ENCODE measurements around the gene RNF126. TPM values are rescaled to one million over a fixed set of nuclear protein-coding genes. Genes with fewer than 3 reads are reported as not detected.

RNF126 gene
- total and polyA plus RNA-seq, 2 experiments from 2014 or later, result 78.5 to 88.7 TPM

DNA sequence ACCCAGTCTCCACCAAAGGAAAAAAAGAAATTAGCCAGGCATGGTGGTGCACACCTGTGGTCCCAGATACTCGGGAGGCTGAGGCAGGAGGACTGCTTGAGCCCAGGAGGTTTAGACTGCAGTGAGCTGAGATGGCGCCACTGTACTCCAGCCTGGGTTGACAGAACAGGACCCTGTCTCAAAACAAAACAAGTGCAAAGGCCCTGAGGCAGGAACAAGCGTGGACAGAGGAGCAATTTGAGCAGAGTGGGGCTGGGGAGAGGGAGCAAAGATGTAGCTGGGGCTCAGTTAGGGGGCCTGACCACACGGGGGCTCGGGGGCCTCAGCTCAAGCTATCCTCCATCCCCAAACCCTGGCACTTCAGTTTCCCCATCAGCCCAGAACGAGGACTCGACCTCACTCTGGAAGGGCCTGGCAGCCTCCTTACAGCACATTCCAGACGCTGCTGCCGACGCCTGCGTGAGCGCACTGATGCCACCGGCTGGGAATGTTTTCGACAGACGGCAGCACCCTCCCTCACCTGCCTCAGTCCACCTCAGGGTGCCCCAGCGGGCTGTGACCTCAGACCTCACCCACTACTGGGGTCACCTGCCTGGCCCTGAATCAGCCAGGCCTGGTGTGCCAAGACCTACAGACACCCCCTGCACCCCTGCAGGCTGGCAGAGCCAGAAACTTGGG, 27.9 kb downstream of the RNF126 start:
- DNase-seq (ENCODE audit: low read depth in 1 of 2, low spot score in 1 of 2), result no peak
- no peaks in the 10 kb centered on the region for H3K36me3 ChIP-seq
- TF ChIP-seq, protein P1, sequence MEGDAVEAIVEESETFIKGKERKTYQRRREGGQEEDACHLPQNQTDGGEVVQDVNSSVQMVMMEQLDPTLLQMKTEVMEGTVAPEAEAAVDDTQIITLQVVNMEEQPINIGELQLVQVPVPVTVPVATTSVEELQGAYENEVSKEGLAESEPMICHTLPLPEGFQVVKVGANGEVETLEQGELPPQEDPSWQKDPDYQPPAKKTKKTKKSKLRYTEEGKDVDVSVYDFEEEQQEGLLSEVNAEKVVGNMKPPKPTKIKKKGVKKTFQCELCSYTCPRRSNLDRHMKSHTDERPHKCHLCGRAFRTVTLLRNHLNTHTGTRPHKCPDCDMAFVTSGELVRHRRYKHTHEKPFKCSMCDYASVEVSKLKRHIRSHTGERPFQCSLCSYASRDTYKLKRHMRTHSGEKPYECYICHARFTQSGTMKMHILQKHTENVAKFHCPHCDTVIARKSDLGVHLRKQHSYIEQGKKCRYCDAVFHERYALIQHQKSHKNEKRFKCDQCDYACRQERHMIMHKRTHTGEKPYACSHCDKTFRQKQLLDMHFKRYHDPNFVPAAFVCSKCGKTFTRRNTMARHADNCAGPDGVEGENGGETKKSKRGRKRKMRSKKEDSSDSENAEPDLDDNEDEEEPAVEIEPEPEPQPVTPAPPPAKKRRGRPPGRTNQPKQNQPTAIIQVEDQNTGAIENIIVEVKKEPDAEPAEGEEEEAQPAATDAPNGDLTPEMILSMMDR (IDR thresholded peaks at IDR 0.05; ENCODE audit: low read depth, low read length), result no peak
- H3K27ac ChIP-seq, result no peak overlapping the region
- peaks cover 4% of the 10 kb centered on the region for H3K4me1 ChIP-seq (ENCODE audit: low read depth)
- no peak overlapping the region for H3K4me3 ChIP-seq
- no peaks in the 10 kb centered on the region for H3K9me3 ChIP-seq (ENCODE audit: low read depth)
- H3K27me3 ChIP-seq, result peaks cover 16% of the 10 kb centered on the region

DNA sequence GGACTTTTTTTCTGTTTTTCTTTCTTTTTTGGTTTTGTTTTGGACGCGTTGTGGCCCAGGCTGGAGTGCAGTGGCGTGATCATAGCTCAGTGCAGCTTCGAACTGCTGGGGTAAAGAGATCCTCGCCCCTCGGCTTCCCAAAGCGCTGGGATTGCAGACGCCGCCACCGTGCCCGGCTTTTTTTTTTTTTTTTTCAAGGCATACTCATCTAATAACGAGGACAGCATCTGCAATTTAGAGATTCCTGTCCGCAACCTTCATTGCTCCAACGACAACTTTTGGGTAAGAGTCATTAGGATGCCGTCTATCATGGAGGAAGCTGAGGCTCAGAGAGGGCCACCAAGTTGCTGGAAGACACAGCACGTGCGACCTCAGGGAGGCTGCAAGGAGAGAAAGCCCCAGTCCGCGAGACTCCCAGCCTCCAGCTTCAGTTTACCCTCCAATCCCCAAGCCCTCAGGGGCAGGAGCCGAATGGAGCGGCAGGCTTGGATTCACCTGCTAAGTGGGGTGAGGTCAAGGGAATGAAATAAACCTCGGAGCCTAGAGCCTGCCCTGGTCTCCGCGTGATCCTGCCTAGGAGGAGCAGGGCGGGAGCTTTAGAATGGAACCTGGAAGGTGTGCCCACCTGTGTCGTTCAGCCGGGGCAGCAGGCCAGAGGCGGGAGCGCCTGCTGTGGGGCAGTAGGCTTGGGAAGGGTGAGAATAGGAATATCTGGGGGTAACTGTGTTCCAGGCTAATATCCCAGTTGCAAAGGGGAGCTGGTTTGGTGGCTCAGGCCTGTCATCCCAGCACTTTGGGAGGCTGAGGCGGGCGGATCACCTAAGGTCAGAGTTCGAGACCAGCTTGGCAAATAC, 29.0 kb downstream of the RNF126 start:
- peak overlapping the region; percentile 97 for H3K4me3 ChIP-seq
- no peaks in the 10 kb centered on the region for H3K9me3 ChIP-seq (ENCODE audit: low read depth)
- H3K4me1 ChIP-seq (ENCODE audit: low read depth), result peaks cover 4% of the 10 kb centered on the region
- TF ChIP-seq, protein P1 (IDR thresholded peaks at IDR 0.05; ENCODE audit: low read depth, low read length), result no peak
- peaks cover 12% of the 10 kb centered on the region for H3K27me3 ChIP-seq
- DNase-seq (ENCODE audit: low read depth in 1 of 2, low spot score in 1 of 2), result no peak
- peak overlapping the region; percentile 41 for H3K27ac ChIP-seq
- H3K36me3 ChIP-seq, result no peaks in the 10 kb centered on the region

GRCh38 chr19:633068-633785, 29.8 kb downstream of the RNF126 start, which contains the start of gene POLRMT:
TSS of gene POLRMT (minus strand) at chr19:633537. CDS start at chr19:633512, 25 bp downstream.
- H3K27ac ChIP-seq, result peak within 1 kb of the TSS; percentile 41
- H3K4me3 ChIP-seq, result peak within 1 kb of the TSS; percentile 97
- peaks cover 4% of the 10 kb centered on the region for H3K4me1 ChIP-seq (ENCODE audit: low read depth)
- DNase-seq (ENCODE audit: low read depth in 1 of 2, low spot score in 1 of 2), result peak; percentile 99
- peaks cover 5% of the 10 kb centered on the region for H3K36me3 ChIP-seq
- peaks cover 4% of the 10 kb centered on the region for H3K27me3 ChIP-seq
- H3K9me3 ChIP-seq (ENCODE audit: low read depth), result no peaks in the 10 kb centered on the region
- TF ChIP-seq, protein P1 (IDR thresholded peaks at IDR 0.05; ENCODE audit: low read depth, low read length), result no peak

- no peaks in the 10 kb centered on the region for H3K9me3 ChIP-seq (ENCODE audit: low read depth)
- peak; percentile 60 to 66 for DNase-seq (ENCODE audit: low read depth in 1 of 2, low spot score in 1 of 2)
- H3K27me3 ChIP-seq, result no peaks in the 10 kb centered on the region
- TF ChIP-seq, protein P1 (IDR thresholded peaks at IDR 0.05; ENCODE audit: low read depth, low read length), result no peak
- peak overlapping the region; percentile 27 for H3K27ac ChIP-seq
- peaks cover 7% of the 10 kb centered on the region for H3K36me3 ChIP-seq
- peaks cover 4% of the 10 kb centered on the region for H3K4me1 ChIP-seq (ENCODE audit: low read depth)
- H3K4me3 ChIP-seq, result peak overlapping the region; percentile 97
Measured at GRCh38 chr19:632579-633067, 30.4 kb downstream of the RNF126 start.

Measured in cardiac muscle cell (in vitro differentiated cells and primary cell).